DND-41 (cell line): ENCODE data around the gene RNASEH1.

Source experiments
- EZH2 ChIP-seq: IDR thresholded peaks from 3 replicates; pipeline ENCODE4 v1.6.1; 2012; ENCODE audit warnings: borderline replicate concordance, low read depth, mild to moderate bottlenecking, moderate library complexity, low read length, inconsistent platforms; ENCODE audit not compliant: severe bottlenecking
- TF ChIP-seq, protein P1 (sequence below): IDR thresholded peaks from 2 replicates; pipeline ENCODE4 v1.5.1; 2012; ENCODE audit warnings: borderline replicate concordance, low read length, moderate library complexity, mild to moderate bottlenecking; ENCODE audit not compliant: poor library complexity, severe bottlenecking; ENCODE audit errors: extremely low read depth

DNA sequence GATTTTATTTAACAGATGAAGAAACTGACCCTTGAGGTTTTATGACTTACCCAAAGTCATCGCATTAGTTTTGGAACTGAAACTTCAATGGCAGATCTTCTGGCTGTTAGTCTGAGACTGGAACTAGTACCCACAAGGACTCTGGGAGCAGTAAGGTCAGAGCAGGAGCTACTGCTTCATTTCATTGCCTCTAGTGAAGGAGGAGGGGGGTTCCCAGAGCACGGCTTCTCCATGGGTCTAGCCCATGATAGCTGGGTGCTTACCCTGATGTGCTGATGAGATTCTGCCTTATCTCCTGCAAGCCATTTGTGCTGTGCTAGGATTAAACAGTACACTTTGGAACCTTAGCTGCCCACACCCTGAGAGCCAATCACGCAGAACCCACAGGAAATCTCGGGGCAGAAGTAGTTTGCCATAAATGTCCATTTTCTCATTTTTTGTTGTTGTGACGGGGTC lies 5.4 kb upstream of the RNASEH1 start:
- TF ChIP-seq, protein P1, sequence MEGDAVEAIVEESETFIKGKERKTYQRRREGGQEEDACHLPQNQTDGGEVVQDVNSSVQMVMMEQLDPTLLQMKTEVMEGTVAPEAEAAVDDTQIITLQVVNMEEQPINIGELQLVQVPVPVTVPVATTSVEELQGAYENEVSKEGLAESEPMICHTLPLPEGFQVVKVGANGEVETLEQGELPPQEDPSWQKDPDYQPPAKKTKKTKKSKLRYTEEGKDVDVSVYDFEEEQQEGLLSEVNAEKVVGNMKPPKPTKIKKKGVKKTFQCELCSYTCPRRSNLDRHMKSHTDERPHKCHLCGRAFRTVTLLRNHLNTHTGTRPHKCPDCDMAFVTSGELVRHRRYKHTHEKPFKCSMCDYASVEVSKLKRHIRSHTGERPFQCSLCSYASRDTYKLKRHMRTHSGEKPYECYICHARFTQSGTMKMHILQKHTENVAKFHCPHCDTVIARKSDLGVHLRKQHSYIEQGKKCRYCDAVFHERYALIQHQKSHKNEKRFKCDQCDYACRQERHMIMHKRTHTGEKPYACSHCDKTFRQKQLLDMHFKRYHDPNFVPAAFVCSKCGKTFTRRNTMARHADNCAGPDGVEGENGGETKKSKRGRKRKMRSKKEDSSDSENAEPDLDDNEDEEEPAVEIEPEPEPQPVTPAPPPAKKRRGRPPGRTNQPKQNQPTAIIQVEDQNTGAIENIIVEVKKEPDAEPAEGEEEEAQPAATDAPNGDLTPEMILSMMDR = no peak
- TF ChIP-seq EZH2 = no peak
